22Rv1 (cell line): ENCODE results near the gene ADRB1.

Experiments used
- H3K27ac ChIP-seq: fragments of 450-650 bp; 2 replicates; pipeline ENCODE4 v1.5.1; 2017
- ZFX ChIP-seq: fragments of 450-650 bp; IDR thresholded peaks from 2 replicates; pipeline ENCODE4 v1.6.1; 2017; ENCODE audit warnings: antibody characterized with exemption, borderline replicate concordance
- TF ChIP-seq, protein P1 (sequence below): fragments of 450-650 bp; IDR thresholded peaks from 2 replicates; pipeline ENCODE4 v1.5.1; 2017; ENCODE audit warnings: mild to moderate bottlenecking

Gene ADRB1

DNA sequence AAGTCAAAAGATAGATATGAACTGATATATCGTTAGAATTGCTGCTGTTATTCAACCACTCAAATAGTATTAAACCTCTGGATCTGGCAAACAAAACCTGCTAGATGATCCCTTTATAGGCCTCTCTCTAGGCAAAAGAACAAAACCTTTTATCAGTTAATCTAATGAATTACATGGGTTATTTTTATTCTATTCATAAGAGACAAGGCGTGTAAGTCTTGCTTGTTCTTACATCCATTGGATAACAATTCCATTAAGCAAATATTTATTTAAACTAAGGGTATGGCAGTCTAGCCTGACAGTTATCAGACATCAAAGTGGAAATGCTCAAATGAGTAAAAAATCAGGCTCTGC lies 16.6 kb upstream of the ADRB1 start:
- TF ChIP-seq, protein P1, sequence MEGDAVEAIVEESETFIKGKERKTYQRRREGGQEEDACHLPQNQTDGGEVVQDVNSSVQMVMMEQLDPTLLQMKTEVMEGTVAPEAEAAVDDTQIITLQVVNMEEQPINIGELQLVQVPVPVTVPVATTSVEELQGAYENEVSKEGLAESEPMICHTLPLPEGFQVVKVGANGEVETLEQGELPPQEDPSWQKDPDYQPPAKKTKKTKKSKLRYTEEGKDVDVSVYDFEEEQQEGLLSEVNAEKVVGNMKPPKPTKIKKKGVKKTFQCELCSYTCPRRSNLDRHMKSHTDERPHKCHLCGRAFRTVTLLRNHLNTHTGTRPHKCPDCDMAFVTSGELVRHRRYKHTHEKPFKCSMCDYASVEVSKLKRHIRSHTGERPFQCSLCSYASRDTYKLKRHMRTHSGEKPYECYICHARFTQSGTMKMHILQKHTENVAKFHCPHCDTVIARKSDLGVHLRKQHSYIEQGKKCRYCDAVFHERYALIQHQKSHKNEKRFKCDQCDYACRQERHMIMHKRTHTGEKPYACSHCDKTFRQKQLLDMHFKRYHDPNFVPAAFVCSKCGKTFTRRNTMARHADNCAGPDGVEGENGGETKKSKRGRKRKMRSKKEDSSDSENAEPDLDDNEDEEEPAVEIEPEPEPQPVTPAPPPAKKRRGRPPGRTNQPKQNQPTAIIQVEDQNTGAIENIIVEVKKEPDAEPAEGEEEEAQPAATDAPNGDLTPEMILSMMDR = no peak
- no peak for TF ChIP-seq ZFX
- H3K27ac ChIP-seq = peak overlapping the region; percentile 27; the same call in 1 of the 2 replicates

DNA sequence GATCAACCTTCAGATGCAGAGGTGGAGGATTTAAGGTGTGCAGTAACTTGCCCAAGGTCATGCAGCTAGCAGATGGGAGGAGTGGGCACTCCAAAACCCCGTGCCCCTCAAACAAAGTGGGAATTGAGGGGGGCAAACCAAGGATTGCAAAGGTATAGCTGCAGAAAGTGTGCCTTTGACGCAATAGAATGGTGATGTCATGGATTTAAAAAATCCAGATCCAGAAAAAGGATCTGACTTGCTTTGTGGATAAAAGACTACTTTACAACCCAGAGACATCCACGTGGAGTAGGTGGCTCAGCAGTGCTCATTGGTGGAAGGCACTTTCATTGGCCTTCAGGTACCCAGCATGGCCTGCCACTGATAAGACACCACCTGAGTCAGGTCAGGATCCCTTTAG lies 15.7 kb upstream of the ADRB1 start:
- TF ChIP-seq, protein P1 = no peak
- no peak for TF ChIP-seq ZFX
- no peak overlapping the region for H3K27ac ChIP-seq

DNA sequence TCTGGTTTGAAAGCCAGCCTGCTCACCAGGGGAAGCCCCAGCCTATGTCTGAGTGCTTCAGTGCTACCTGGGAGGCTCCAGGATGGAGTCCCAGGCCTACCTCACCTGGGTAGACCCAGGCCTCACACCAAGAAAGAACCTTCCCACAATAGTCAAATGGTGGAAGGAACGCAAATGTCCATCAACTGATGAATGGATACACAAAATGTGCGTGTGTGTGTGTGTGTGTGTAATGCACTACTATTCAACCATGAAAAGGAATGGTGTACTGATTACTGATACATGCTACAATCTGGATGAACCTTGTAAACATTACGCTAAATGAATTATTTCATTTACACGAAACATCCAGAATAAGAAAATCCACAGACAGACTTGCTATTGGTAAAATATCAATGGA lies 15.2 kb upstream of the ADRB1 start:
- H3K27ac ChIP-seq = no peak overlapping the region
- TF ChIP-seq ZFX = no peak
- TF ChIP-seq, protein P1 = no peak

DNA sequence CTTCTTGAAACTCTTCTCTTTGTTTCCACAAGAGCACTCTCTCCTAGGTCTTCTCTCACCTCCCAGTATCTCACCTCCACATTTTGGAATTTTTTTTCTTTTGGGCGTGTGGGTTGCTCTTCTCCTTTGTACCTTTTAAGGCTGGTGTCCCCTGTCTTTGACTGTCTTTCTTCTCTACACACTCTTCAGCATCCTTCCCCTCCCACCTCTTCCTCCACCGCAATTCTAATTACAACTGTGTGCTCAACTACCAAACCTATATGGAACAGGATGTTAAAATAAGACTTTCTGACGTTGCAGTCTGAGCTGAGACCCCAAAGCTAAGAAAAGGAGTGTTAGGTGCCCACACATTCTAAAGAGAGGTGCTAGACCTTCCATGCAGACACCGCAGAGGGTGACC lies 14.0 kb upstream of the ADRB1 start:
- H3K27ac ChIP-seq = no peak overlapping the region
- TF ChIP-seq, protein P1 = no peak
- no peak for TF ChIP-seq ZFX

DNA sequence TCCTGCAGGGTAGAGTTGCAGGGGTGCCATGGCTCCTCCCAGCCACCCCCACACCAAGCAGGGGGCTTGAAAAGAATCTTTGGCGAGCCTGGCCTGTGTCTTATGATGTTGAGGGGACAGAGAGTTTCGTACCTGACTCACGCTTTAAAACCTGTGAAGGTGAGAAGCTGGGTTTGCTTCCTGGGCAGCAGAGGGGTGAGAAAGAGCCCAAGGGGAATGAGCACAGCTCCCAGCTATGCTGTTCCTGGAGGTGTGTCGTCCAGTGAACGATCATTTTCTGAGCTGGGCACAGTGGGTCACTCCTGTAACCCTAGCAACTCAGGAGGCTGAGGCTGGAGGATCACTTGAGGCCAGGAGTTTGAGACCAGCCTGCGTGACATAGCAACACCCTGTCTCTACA lies 13.5 kb upstream of the ADRB1 start:
- H3K27ac ChIP-seq = no peak overlapping the region
- TF ChIP-seq, protein P1 = no peak

DNA sequence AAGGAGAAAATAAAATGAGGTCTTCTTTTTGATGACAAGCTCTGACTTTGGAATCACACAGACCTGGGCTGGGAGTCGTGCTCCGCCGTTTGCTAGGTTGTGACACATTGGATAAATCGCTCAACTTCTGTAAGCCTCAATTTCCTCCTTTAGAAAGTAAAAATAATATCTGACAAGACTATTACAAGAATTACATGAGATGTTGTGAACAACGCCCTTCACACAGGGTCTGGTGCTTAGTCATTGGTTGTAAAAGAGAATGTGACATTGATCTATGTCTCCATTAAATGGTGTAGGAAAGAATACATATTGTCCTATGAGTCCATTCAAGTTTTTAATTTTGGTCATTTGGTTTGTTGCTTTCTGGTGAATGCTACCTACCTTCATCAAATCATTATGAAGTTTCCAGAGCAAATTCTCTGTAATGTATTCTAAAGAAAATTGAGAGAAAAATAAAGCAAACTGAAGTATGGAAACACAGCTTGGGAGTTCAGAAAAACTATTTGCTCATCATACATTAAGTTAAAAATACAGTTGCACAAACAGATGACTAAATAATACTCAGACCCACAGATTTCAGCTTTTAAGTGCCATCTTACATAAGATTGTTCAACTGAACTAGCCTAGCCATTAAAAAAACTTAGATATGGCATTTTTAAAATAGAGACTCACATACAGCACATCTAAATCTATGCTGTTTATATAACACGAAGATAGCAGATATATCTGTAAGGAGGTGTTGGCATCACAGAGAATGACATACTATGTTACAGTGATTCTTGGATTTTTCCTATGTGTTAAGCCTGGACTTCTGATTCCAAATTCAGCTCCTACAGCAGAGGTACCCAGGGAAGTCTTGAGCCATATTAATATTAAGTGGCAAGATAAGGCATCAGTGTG lies 12.3 kb upstream of the ADRB1 start:
- TF ChIP-seq, protein P1 = no peak
- TF ChIP-seq ZFX = no peak

DNA sequence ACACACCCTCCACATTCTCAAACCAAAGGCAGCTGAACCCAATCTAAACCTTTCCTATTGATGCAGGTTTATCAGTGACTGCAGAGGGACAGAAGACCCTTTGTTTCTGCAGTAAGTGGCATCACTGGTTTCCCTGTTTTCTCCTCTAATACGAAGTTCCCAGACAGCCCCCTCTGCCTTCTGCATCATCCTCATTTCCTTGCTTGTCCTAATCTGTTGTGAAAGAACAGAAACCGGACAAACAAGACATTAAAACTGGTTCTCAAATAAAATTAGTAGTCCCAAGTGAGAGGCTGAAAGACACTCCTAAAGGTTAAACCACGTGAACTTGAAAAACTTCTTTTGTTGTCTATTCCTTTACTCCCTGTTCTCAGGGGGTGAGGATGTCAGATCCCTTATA lies 10.1 kb upstream of the ADRB1 start:
- no peak overlapping the region for H3K27ac ChIP-seq
- TF ChIP-seq ZFX = no peak
- TF ChIP-seq, protein P1 = no peak

More for the DNA sequence above, 12.3 kb upstream of the ADRB1 start:
- H3K27ac ChIP-seq = no peak overlapping the region
